Ishikawa (cell line): Measurements from ENCODE around the gene CDS2.

ENCODE experiments used
- TEAD4 ChIP-seq: IDR thresholded peaks from 2 replicates; pipeline ENCODE4 v1.6.1; 2012
- YY1 ChIP-seq: IDR thresholded peaks from 2 replicates; pipeline ENCODE4 v1.6.1; 2012; ENCODE audit warnings: low read depth

GRCh38 chr20:5230544-5230943 lies 103.7 kb downstream of the CDS2 start:
- TF ChIP-seq TEAD4 (no peak), YY1 (no peak)
